ENCODE data around the gene MECP2. TPM values are rescaled to one million over a fixed set of nuclear protein-coding genes. Genes with fewer than 3 reads are reported as not detected.

The MECP2 gene
- total RNA-seq, 1 experiment from 2014 or later: 69.9 TPM

- DNase-seq: no peak
- H3K9me3 Mint-ChIP-seq (ENCODE audit: low read depth, unreplicated experiment): no peaks in the 10 kb centered on the region
- peaks cover 24% of the 10 kb centered on the region for H3K4me1 Mint-ChIP-seq (ENCODE audit: low read depth, unreplicated experiment)
- H3K27ac Mint-ChIP-seq (ENCODE audit: unreplicated experiment): no peak overlapping the region
- intact Hi-C loops (cut with micrococcal nuclease; ENCODE audit: unreplicated experiment): no loop called here
- no peaks in the 10 kb centered on the region for H3K36me3 Mint-ChIP-seq (ENCODE audit: insufficient read depth, unreplicated experiment)
- H3K27me3 Mint-ChIP-seq (ENCODE audit: unreplicated experiment): no peaks in the 10 kb centered on the region
- no peak for TF ChIP-seq CTCF (IDR thresholded peaks at IDR 0.05; ENCODE audit: unreplicated experiment)
- CTCF ChIA-PET: interaction anchor here (0.6 kb wide), 1 partner anchor 9 kb away, joined by 4 read pairs; no protein-coding TSS in a partner anchor
- H3K4me3 Mint-ChIP-seq (ENCODE audit: low read depth, unreplicated experiment): no peak overlapping the region
- no TSS peak for BruUV-seq (replicated peaks)
These were observed 17.6 kb upstream of the MECP2 start for GRCh38 chrX:154115071-154115470.

GRCh38 chrX:154114652-154115051, 17.1 kb upstream of the MECP2 start:
- BruUV-seq (replicated peaks): no TSS peak
- Mint-ChIP-seq H3K9me3 (ENCODE audit: low read depth, unreplicated experiment) (no peaks in the 10 kb centered on the region), H3K4me3 (ENCODE audit: low read depth, unreplicated experiment) (no peak overlapping the region), H3K27me3 (ENCODE audit: unreplicated experiment) (no peaks in the 10 kb centered on the region), H3K27ac (ENCODE audit: unreplicated experiment) (no peak overlapping the region), H3K4me1 (ENCODE audit: low read depth, unreplicated experiment) (peaks cover 24% of the 10 kb centered on the region), H3K36me3 (ENCODE audit: insufficient read depth, unreplicated experiment) (no peaks in the 10 kb centered on the region)
- CTCF ChIA-PET: interaction anchor here (0.6 kb wide), 1 partner anchor 9 kb away, joined by 4 read pairs; no protein-coding TSS in a partner anchor
- TF ChIP-seq CTCF (IDR thresholded peaks at IDR 0.05; ENCODE audit: unreplicated experiment): no peak
- intact Hi-C loops (cut with micrococcal nuclease; ENCODE audit: unreplicated experiment): no loop called here
- no peak for DNase-seq

- intact Hi-C loops (cut with micrococcal nuclease; ENCODE audit: unreplicated experiment): no loop called here
- Mint-ChIP-seq H3K9me3 (ENCODE audit: low read depth, unreplicated experiment) (no peaks in the 10 kb centered on the region), H3K4me1 (ENCODE audit: low read depth, unreplicated experiment) (peaks cover 24% of the 10 kb centered on the region), H3K27me3 (ENCODE audit: unreplicated experiment) (no peaks in the 10 kb centered on the region), H3K4me3 (ENCODE audit: low read depth, unreplicated experiment) (no peak overlapping the region), H3K36me3 (ENCODE audit: insufficient read depth, unreplicated experiment) (no peaks in the 10 kb centered on the region), H3K27ac (ENCODE audit: unreplicated experiment) (no peak overlapping the region)
- CTCF ChIA-PET: no interaction called here
- DNase-seq: no peak
- BruUV-seq (replicated peaks): no TSS peak
- TF ChIP-seq CTCF (IDR thresholded peaks at IDR 0.05; ENCODE audit: unreplicated experiment): no peak
These were observed 16.2 kb upstream of the MECP2 start for GRCh38 chrX:154113729-154114128.

GRCh38 chrX:154098551-154098950, 1.0 kb upstream of the MECP2 start:
- CTCF ChIA-PET: no interaction called here
- no peak for TF ChIP-seq CTCF (IDR thresholded peaks at IDR 0.05; ENCODE audit: unreplicated experiment)
- H3K4me3 Mint-ChIP-seq (ENCODE audit: low read depth, unreplicated experiment): peak overlapping the region; percentile 88
- DNase-seq: no peak
- no TSS peak for BruUV-seq (replicated peaks)
- H3K4me1 Mint-ChIP-seq (ENCODE audit: low read depth, unreplicated experiment): peaks cover 20% of the 10 kb centered on the region
- intact Hi-C loops (cut with micrococcal nuclease; ENCODE audit: unreplicated experiment): no loop called here
- no peak overlapping the region for H3K27ac Mint-ChIP-seq (ENCODE audit: unreplicated experiment)
- H3K27me3 Mint-ChIP-seq (ENCODE audit: unreplicated experiment): no peaks in the 10 kb centered on the region
- H3K36me3 Mint-ChIP-seq (ENCODE audit: insufficient read depth, unreplicated experiment): peaks cover 35% of the 10 kb centered on the region
- H3K9me3 Mint-ChIP-seq (ENCODE audit: low read depth, unreplicated experiment): no peaks in the 10 kb centered on the region

Data from Calu3 (cell line).